ENCODE results near the gene MARCHF11.

Gene MARCHF11, protein sequence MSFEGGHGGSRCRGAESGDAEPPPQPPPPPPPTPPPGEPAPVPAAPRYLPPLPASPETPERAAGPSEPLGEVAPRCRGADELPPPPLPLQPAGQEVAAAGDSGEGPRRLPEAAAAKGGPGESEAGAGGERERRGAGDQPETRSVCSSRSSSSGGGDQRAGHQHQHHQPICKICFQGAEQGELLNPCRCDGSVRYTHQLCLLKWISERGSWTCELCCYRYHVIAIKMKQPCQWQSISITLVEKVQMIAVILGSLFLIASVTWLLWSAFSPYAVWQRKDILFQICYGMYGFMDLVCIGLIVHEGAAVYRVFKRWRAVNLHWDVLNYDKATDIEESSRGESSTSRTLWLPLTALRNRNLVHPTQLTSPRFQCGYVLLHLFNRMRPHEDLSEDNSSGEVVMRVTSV

DNA sequence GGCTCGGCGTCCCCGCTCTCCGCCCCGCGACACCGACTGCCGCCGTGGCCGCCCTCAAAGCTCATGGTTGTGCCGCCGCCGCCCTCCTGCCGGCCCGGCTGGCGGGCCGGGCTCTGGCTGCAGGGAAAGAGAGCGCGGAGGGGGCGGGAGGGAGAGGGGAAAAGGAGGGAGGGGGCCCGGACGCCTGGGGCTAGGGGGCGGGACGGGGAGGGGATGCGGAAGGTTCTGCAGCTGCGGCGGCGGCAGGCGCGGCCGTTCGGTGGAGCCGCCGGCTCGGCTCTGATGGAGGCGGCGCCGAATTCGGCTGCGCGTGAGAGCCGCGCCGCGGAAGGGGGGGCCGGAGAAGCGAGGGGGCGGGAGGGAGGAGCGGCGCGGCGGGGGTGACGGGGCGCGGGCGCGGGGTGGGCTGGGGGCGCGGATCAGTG, at the start of gene MARCHF11:
Gene MARCHF11, minus strand, starts transcription at position 281 of the 425 bp plus-strand sequence. Its CDS starts 216 bp downstream, at position 65.
- in situ Hi-C loops (cut with MboI; ENCODE audit: low sequenced_read_pairs): no loop called here

DNA sequence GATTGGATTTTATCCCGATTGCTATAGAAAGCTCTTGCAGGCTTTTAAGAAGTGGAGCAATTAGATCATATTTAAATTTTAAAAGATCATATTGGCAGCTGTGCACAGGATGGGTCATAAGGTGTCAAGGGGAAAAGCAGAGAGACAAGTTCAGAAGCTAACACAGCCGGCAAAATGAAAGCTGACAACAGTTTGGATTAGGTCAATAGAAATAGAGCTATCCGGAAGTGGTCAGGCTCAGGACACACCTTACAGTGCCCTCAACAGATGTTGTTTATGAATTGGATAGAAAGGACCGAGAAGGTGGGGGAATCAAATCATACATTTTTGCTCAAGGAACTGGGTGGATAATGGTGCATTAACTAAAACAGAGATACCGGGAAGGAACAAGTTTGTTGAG, 46.3 kb upstream of the MARCHF11 start:
- in situ Hi-C loops (cut with MboI; ENCODE audit: low sequenced_read_pairs): no loop called here

DNA sequence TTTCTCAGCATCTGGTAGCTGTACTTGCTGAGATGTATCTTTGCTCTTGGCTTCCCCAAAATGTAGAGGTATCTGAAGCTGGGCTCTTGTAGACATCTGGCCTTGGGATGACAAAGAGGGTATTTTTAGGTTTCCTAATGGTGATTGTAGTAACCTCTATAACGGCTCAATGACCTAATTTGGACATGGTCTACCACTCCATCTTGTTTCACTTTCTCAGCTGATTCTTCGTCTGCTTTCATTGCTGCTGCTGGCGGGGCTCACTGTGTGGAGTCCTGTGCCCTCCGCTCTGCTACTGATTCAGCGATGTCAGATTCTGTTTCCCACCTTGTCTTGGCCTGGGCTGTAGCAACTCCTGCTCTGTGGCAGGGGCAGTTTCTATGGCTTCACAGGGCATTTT, 12.7 kb upstream of the MARCHF11 start:
- in situ Hi-C loops (cut with MboI; ENCODE audit: low sequenced_read_pairs): no loop called here

DNA sequence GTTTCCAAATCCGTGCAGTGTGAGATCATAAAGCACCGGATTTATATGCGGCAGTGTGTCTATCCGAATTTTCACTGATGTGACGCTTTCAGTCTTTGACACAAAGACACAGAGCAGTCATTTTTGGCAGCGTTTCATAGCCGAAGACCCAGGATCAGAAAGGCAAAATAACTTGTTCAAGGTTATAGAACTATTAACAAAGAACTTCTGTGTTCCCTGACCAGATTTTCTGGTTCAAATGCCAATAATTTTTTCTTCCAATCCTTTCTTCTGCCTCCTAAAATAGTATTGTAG, 1.1 kb upstream of the MARCHF11 start:
- in situ Hi-C loops (cut with MboI; ENCODE audit: low sequenced_read_pairs): no loop called here

DNA sequence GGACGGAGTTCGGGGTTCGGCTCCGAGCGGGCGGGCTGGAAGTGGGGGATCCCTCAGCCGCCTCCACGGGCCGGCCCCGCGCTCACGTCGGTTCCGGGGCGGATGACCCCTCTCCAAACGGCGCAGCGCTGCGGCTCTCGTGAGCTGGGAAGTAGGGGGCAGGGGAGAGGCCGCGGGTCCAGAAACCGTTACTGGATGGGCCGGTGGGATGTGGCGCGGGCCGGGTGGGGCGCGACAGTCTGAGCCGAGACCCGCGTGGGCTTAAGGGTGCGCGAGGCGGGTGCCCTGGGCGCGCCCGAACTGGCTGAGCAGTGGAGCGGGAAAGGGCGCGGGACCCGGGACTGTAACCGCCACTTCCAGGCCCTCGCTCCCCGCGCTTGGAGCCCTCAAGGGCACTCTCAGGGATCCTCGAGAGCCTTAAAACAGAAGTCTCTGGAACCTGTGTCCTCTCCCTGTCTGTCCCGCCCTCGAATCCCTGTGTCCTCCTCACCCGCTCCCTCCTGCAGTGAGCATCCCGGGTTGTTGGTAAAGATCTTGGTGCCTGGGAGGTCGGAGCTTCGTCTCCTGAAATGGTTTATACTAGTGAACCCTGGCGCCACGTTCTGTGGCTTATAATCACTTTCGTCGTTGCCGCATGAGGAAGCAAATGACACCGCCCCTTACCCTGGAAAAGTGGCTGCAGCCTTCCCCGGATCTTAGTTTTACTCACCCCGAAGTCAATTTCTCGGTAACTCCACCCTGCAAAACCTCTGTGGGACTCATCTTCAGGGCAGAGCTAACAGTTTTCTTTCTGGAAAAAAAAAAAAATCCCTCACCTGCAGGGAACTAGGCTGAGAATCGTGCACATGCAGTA, 571 bp upstream of the MARCHF11 start:
- in situ Hi-C loops (cut with MboI; ENCODE audit: low sequenced_read_pairs): no loop called here

DNA sequence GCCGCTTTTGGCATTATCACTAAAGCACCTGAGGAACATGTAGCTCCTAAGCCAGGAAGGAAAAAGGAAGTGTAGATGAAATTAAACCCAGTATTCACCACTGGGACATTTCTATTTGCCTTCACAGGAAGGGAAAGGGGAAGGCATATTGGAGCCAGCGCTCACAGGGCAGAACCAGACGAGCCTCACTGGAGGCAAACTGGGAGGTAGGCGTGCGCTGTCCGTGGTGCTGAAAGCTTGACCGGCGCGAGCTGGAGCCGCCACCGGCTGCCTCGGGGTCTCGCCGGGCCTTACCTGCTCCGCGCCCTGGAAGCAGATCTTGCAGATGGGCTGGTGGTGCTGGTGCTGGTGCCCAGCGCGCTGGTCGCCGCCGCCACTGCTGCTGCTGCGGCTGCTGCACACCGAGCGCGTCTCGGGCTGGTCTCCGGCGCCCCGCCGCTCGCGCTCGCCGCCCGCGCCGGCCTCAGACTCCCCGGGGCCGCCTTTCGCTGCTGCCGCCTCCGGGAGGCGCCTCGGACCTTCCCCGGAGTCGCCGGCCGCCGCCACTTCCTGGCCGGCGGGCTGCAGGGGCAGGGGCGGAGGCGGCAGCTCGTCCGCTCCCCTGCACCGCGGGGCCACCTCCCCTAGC, 732 bp downstream of the MARCHF11 start:
- in situ Hi-C loops (cut with MboI; ENCODE audit: low sequenced_read_pairs): no loop called here

DNA sequence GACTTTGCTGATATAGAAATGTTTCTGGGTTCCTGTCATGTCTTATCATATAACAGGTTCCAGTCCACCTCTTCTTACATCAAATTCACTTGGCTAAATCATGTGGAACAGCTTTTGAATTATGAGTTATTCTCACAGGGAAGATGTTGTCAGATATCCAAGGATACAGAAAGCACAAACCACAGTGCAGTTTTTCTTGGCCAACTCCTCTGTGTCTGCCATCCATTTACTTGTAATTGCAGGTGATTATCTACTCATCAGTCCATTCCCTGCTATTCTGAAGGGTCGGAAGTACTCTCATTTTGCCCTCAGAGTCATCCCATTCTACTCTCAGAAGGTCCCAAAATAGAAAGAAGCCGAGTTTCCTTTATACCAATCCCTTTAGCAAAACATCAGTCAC, 10.0 kb downstream of the MARCHF11 start:
- in situ Hi-C loops (cut with MboI; ENCODE audit: low sequenced_read_pairs): no loop called here

DNA sequence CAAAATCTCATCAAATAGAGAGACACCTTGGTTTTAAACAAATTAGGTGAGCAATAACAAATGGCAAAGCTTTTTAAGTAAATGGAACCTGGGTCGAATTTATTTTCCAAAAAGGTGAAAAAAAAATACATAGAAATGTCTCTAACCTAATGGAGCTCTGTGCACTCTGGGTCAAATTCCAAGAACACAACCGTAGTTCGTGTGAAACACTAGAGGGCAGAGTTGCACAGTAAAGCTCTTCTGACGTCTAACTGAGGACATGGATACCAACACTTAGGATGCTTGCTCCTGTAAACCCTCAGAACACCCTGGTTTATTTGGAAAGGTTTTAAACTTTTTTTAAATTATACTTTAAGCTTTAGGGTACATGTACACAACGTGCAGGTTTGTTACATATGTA, 18.9 kb downstream of the MARCHF11 start:
- in situ Hi-C loops (cut with MboI; ENCODE audit: low sequenced_read_pairs): no loop called here

DNA sequence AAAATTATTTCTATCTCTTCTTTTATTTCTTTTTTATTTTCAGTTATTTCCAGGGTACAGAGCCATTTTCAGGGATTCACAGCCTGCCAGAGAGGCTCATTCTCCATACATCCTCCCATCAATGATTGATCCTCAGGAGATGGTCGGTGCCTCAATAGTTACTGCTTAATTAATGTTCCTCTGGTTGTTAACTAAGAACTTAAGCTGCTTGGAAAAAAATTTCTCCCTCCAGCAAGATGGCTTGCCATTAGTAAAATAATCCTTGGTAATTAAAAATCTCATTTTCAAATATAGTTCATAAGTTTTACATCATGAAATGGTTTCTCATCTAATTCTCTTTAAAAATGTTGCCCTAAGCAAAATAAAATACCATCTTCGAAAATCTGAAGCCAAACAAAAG, 20.0 kb downstream of the MARCHF11 start:
- in situ Hi-C loops (cut with MboI; ENCODE audit: low sequenced_read_pairs): no loop called here

DNA sequence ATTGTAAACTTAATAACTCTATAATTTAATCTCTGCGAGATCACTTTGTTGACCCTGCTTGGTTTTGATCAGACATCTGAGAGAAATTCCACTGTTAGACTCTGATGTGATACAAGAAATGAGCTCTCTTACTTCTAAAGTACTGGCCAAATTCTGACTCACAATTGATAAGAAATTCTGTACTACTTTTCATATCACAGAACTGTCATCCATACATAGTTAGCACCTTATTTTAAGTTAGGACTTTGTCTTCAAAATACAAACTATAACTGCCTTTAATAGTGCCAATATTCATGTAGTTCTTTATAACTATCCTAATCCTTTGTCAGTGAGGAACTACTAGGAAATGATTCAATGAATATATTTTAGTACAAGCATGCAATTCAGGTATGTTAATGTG, 23.4 kb downstream of the MARCHF11 start:
- in situ Hi-C loops (cut with MboI; ENCODE audit: low sequenced_read_pairs): no loop called here

DNA sequence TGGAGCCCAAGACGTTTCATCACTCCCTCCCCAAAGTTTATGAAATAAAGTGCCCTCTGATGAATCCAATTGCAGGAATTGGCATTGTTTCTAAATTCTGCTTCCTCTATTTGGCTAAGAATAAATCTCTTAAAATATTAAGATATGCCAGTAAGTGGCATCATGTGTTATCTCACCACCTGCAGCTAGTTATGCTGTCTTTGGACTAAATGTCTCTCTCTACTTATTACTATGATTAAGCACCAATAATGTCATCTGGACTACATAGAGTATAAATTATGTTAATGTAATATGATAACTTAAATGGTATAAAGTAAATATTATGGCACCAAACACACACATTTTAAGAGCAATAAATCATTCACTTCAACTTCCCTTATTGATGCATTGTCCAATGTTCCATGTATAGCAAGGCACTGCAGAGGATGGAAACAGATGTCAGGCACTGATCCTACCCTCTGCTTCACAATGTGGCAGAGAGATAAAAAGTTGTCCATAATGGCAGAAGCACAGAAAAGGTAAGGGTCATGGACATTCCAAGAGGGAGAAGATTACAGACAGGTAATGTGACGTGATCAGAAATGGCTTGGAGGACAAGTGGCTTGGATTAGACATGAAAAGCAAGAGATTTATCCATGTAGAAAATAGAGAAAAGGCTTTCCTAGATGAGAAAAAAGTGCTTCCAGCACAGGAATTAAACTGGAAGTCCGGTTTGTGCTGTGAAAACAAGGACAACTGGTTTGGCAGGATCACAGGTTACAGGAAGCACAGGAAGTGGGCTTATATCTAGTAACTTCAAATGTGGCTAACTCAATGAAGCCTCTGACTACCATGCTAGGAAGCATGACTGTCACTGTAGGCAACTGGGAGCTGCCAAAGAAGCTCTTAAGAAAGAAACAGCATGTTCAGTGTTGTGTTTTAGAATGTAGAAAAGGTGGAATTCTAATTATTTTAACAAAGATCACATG, 26.7 kb downstream of the MARCHF11 start:
- in situ Hi-C loops (cut with MboI; ENCODE audit: low sequenced_read_pairs): no loop called here

DNA sequence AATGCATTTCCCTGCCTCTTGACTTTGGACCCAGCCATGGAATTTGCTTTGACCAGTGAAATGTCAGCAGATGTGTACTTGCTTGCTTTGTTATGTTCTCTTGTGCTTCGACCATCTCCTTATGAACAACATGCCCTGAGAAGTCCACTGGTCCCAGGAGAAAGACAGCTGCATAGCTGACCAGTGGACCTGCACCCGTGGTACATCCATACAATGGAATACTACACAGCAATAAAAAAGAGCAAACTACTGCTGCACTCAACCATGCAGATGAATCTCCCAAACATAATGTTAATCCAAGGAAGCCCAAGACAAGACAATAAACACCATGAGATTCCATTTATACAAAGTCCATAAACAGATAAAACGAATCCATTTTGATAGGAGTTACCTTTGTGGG, 30.0 kb downstream of the MARCHF11 start:
- in situ Hi-C loops (cut with MboI; ENCODE audit: low sequenced_read_pairs): no loop called here

DNA sequence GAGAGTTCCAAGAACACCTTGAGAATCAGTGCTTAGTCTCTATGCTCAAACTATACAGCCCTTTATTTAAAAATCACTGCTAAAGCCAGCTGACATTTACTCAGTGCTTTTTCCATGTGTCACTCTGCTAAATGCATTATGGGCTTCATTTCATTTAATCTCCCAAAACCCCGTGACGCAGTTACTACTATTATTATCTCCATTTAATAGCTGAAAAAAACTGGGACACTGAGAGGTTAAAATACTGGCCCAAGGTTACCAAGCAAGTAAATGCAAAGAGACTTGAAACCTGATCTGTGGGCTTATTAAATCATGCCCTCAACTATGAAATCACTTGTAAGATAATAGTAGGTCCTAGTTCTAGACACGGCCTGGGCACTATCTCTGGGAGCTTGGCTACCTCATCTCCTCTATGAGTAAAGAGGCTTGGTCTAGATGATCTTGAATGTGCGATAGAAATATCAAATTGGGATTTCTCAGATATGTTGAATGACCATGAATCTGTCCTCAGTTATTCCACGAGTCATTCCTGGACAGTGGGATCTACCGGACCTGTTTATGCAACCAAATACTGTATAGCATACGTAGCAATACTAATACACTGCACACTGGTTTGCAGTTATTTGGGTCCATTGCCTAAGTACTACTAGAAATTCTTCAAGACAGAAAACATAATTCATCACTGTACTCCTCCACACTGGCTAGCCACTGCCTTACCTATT, 32.3 kb downstream of the MARCHF11 start:
- in situ Hi-C loops (cut with MboI; ENCODE audit: low sequenced_read_pairs): no loop called here

DNA sequence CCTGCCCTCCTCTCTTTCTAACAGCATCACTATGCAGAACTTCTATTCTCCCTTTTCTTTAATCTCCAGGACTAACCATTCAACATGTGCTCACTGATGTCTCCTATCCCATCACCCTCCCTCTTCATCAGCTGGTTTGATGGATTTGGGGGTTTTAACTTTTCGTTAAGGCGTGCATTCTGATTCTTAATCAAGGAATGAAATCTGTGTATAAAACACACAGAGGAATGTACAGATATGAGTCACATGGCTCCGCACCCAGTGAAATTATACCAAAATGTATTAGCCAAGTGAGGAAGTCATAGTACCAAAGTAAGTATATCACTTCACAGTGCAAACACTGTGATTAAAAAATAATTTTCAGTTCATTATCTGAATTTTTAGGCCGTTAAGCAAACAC, 35.2 kb downstream of the MARCHF11 start:
- in situ Hi-C loops (cut with MboI; ENCODE audit: low sequenced_read_pairs): no loop called here

DNA sequence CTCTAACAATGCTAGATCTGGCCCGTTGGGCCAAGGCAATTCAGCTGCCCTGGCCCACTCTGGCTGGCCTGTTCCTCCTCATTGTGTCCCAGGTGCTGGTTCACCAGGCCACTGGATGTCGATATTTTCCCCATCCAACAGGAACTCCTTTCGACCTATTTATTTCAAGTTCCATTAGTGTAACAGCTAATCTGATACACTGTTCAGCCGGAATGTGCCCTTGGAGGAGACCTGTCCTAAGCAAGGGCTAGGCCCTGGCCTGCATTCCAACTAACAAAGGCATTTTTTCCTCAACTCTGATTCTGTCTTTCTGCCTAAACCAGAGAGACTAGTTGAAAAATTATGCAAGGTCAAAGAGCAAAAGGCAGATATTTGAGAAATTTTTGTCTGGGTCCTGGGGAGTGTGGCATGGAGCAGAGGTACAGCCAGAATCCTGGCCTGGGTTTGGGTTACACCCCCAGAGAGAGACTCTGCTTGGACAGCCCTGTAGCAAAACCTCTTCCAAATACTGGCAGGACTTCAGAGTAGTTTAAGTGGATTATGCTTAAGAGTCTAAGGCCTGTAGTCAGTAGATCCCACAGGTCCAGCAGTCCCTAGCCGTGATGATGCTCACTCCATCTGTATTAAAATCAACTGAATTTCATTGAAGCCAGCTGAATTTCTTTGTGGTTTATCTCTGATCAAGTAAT, 36.1 kb downstream of the MARCHF11 start:
- in situ Hi-C loops (cut with MboI; ENCODE audit: low sequenced_read_pairs): no loop called here

DNA sequence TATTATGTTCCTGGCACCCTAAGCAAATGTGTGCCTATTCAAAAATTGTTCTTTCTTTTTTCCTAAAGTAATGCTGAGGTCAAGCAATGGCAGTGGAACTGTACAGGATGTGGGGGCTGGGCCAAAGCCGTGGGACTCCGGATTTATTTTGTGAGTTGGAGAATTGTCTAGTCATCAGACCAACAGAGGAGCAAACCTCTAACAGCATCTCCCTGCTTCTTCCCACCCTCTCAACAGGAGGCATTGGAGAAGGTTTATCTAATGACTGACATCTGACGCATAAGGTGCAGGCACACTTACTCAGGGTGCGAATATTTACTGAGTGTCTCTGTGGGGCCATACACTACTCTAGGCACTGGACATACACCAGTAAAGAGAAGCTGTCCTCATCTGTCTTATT, 38.6 kb downstream of the MARCHF11 start:
- in situ Hi-C loops (cut with MboI; ENCODE audit: low sequenced_read_pairs): no loop called here

DNA sequence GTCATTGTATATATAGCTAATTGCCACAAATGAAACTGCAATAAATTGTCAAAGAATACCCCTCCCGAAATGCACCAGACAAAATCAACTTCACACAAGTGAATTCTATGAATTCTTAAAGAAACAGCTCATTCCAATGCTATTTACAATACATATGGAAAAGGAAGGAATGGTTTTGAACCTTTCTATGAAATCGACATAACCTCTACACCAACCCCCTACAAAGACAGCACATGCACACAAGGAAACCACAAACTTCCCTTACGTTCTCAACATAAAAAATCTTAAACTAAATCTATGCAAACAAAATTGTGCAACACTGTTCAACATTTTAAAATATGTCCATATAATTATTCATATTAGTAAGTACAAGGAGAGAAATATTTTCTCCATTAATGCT, 39.2 kb downstream of the MARCHF11 start:
- in situ Hi-C loops (cut with MboI; ENCODE audit: low sequenced_read_pairs): no loop called here

DNA sequence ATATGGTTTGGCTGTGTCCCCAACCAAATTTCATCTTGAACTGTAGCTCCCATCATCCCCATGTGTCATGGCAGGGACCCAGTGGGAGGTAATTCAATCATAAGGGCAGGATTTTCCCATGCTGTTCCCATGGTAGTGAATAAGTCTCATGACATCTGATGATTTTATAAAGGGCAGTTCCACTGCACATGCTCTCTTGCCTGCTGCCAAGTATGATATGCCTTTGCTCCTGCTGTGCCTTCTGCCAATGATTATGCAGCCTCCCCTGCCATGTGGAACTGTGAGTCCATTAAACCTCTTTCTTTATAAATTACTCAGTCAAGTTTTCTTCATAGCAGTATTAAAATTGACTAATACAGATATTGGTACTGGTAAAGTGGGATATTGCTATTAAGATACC, 42.4 kb downstream of the MARCHF11 start:
- in situ Hi-C loops (cut with MboI; ENCODE audit: low sequenced_read_pairs): no loop called here

DNA sequence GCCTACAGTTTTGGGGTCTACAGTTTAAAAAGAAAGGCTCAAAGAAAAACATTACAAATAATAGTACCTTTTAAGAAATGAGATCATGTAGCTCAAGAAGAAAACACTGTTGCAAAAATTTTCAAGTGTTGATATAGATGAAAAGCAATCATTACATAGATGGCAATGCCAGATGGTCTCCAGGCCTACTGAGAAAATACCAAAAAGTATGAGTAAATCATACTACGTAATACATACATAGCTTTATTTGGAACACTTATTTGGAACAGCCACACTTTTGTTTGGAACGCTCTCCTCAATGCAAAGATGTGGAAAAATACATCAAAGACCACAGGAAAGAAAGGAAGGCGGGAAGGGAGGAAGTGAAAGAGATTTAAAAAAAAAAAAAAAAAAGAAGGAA, 44.1 kb downstream of the MARCHF11 start:
- in situ Hi-C loops (cut with MboI; ENCODE audit: low sequenced_read_pairs): no loop called here
